ENCODE results near the gene TMEM89.
A peak's percentile ranks its signal among the peaks of the same experiment; 100 is the strongest.

TMEM89 gene

GRCh38 chr3:48601622-48601994 is 20.0 kb downstream of the TMEM89 start:
- Histone ChIP-seq H3K27ac (ENCODE audit: low read length) (no peak overlapping the region), H3K9me3 (ENCODE audit: control insufficient read depth, low read depth, low read length) (no peaks in the 10 kb centered on the region), H3K9ac (ENCODE audit: low read length) (no peak overlapping the region), H3K27me3 (ENCODE audit: control insufficient read depth, insufficient read depth, low read length) (no peaks in the 10 kb centered on the region), H3K4me3 (ENCODE audit: low read length) (no peak overlapping the region), H3K36me3 (ENCODE audit: control insufficient read depth, low read depth, low read length) (peaks cover 88% of the 10 kb centered on the region), H3K4me1 (ENCODE audit: control insufficient read depth, low read depth, low read length) (no peaks in the 10 kb centered on the region)

GRCh38 chr3:48600711-48601621 is 20.6 kb downstream of the TMEM89 start:
- H3K4me3 ChIP-seq (ENCODE audit: low read length) = no peak overlapping the region
- H3K27me3 ChIP-seq (ENCODE audit: control insufficient read depth, insufficient read depth, low read length) = no peaks in the 10 kb centered on the region
- H3K4me1 ChIP-seq (ENCODE audit: control insufficient read depth, low read depth, low read length) = peaks cover under 1% of the 10 kb centered on the region
- no peak overlapping the region for H3K27ac ChIP-seq (ENCODE audit: low read length)
- H3K9ac ChIP-seq (ENCODE audit: low read length) = no peak overlapping the region
- H3K9me3 ChIP-seq (ENCODE audit: control insufficient read depth, low read depth, low read length) = no peaks in the 10 kb centered on the region
- H3K36me3 ChIP-seq (ENCODE audit: control insufficient read depth, low read depth, low read length) = peaks cover 86% of the 10 kb centered on the region

GRCh38 chr3:48599509-48600285 is 21.9 kb downstream of the TMEM89 start:
- Histone ChIP-seq H3K4me3 (ENCODE audit: low read length) (no peak overlapping the region), H3K4me1 (ENCODE audit: control insufficient read depth, low read depth, low read length) (peaks cover 6% of the 10 kb centered on the region), H3K36me3 (ENCODE audit: control insufficient read depth, low read depth, low read length) (peaks cover 73% of the 10 kb centered on the region), H3K27me3 (ENCODE audit: control insufficient read depth, insufficient read depth, low read length) (no peaks in the 10 kb centered on the region), H3K9ac (ENCODE audit: low read length) (no peak overlapping the region), H3K27ac (ENCODE audit: low read length) (no peak overlapping the region), H3K9me3 (ENCODE audit: control insufficient read depth, low read depth, low read length) (no peaks in the 10 kb centered on the region)

- peaks cover 67% of the 10 kb centered on the region for H3K36me3 ChIP-seq (ENCODE audit: control insufficient read depth, low read depth, low read length)
- no peaks in the 10 kb centered on the region for H3K27me3 ChIP-seq (ENCODE audit: control insufficient read depth, insufficient read depth, low read length)
- no peak overlapping the region for H3K27ac ChIP-seq (ENCODE audit: low read length)
These were observed 22.5 kb downstream of the TMEM89 start for GRCh38 chr3:48599077-48599501.

GRCh38 chr3:48598323-48599076 is 23.1 kb downstream of the TMEM89 start:
- Histone ChIP-seq H3K36me3 (ENCODE audit: control insufficient read depth, low read depth, low read length) (peaks cover 61% of the 10 kb centered on the region), H3K4me3 (ENCODE audit: low read length) (no peak overlapping the region), H3K4me1 (ENCODE audit: control insufficient read depth, low read depth, low read length) (peaks cover 6% of the 10 kb centered on the region), H3K9ac (ENCODE audit: low read length) (no peak overlapping the region), H3K9me3 (ENCODE audit: control insufficient read depth, low read depth, low read length) (no peaks in the 10 kb centered on the region), H3K27me3 (ENCODE audit: control insufficient read depth, insufficient read depth, low read length) (no peaks in the 10 kb centered on the region), H3K27ac (ENCODE audit: low read length) (no peak overlapping the region)

More at GRCh38 chr3:48599077-48599501, 22.5 kb downstream of the TMEM89 start:
- Histone ChIP-seq H3K9me3 (ENCODE audit: control insufficient read depth, low read depth, low read length) (no peaks in the 10 kb centered on the region), H3K4me3 (ENCODE audit: low read length) (no peak overlapping the region), H3K9ac (ENCODE audit: low read length) (no peak overlapping the region), H3K4me1 (ENCODE audit: control insufficient read depth, low read depth, low read length) (peaks cover 6% of the 10 kb centered on the region)

GRCh38 chr3:48597408-48597800 is 24.2 kb downstream of the TMEM89 start:
- H3K9ac ChIP-seq (ENCODE audit: low read length) = no peak overlapping the region
- H3K36me3 ChIP-seq (ENCODE audit: control insufficient read depth, low read depth, low read length) = peaks cover 50% of the 10 kb centered on the region
- H3K27me3 ChIP-seq (ENCODE audit: control insufficient read depth, insufficient read depth, low read length) = no peaks in the 10 kb centered on the region
- no peaks in the 10 kb centered on the region for H3K9me3 ChIP-seq (ENCODE audit: control insufficient read depth, low read depth, low read length)
- no peak overlapping the region for H3K27ac ChIP-seq (ENCODE audit: low read length)
- peaks cover 6% of the 10 kb centered on the region for H3K4me1 ChIP-seq (ENCODE audit: control insufficient read depth, low read depth, low read length)
- H3K4me3 ChIP-seq (ENCODE audit: low read length) = no peak overlapping the region

- Histone ChIP-seq H3K9me3 (ENCODE audit: control insufficient read depth, low read depth, low read length) (no peaks in the 10 kb centered on the region), H3K4me1 (ENCODE audit: control insufficient read depth, low read depth, low read length) (peaks cover 6% of the 10 kb centered on the region), H3K36me3 (ENCODE audit: control insufficient read depth, low read depth, low read length) (peaks cover 47% of the 10 kb centered on the region), H3K9ac (ENCODE audit: low read length) (no peak overlapping the region), H3K27ac (ENCODE audit: low read length) (no peak overlapping the region), H3K4me3 (ENCODE audit: low read length) (no peak overlapping the region), H3K27me3 (ENCODE audit: control insufficient read depth, insufficient read depth, low read length) (no peaks in the 10 kb centered on the region)
These were observed 24.7 kb downstream of the TMEM89 start for GRCh38 chr3:48596676-48597407.

- Histone ChIP-seq H3K9me3 (ENCODE audit: control insufficient read depth, low read depth, low read length) (no peaks in the 10 kb centered on the region), H3K4me1 (ENCODE audit: control insufficient read depth, low read depth, low read length) (peaks cover 6% of the 10 kb centered on the region), H3K9ac (ENCODE audit: low read length) (no peak overlapping the region), H3K27ac (ENCODE audit: low read length) (no peak overlapping the region), H3K4me3 (ENCODE audit: low read length) (no peak overlapping the region), H3K27me3 (ENCODE audit: control insufficient read depth, insufficient read depth, low read length) (no peaks in the 10 kb centered on the region), H3K36me3 (ENCODE audit: control insufficient read depth, low read depth, low read length) (peaks cover 40% of the 10 kb centered on the region)
These were observed 25.4 kb downstream of the TMEM89 start for GRCh38 chr3:48596157-48596556.

GRCh38 chr3:48595526-48596121 is 25.9 kb downstream of the TMEM89 start:
- Histone ChIP-seq H3K4me3 (ENCODE audit: low read length) (no peak overlapping the region), H3K9me3 (ENCODE audit: control insufficient read depth, low read depth, low read length) (no peaks in the 10 kb centered on the region), H3K36me3 (ENCODE audit: control insufficient read depth, low read depth, low read length) (peaks cover 35% of the 10 kb centered on the region), H3K27ac (ENCODE audit: low read length) (no peak overlapping the region), H3K9ac (ENCODE audit: low read length) (no peak overlapping the region), H3K27me3 (ENCODE audit: control insufficient read depth, insufficient read depth, low read length) (no peaks in the 10 kb centered on the region), H3K4me1 (ENCODE audit: control insufficient read depth, low read depth, low read length) (peaks cover 6% of the 10 kb centered on the region)

GRCh38 chr3:48595075-48595525 is 26.5 kb downstream of the TMEM89 start, which contains the start of gene COL7A1:
TSS of gene COL7A1 (minus strand) at chr3:48595329. CDS start at chr3:48595159, 170 bp downstream.
- Histone ChIP-seq H3K4me3 (ENCODE audit: low read length) (peak within 1 kb of the TSS; percentile 15), H3K27ac (ENCODE audit: low read length) (no peak within 1 kb of the TSS), H3K27me3 (ENCODE audit: control insufficient read depth, insufficient read depth, low read length) (no peaks in the 10 kb centered on the region), H3K9ac (ENCODE audit: low read length) (peak within 1 kb of the TSS; percentile 20), H3K4me1 (ENCODE audit: control insufficient read depth, low read depth, low read length) (peaks cover 6% of the 10 kb centered on the region), H3K36me3 (ENCODE audit: control insufficient read depth, low read depth, low read length) (peaks cover 30% of the 10 kb centered on the region), H3K9me3 (ENCODE audit: control insufficient read depth, low read depth, low read length) (no peaks in the 10 kb centered on the region)
